OCI-LY1 (cell line): ENCODE measurements around the gene ALX4.

Experiments used
- H2AFZ ChIP-seq: fragments of 200-600 bp; sonication (generic), shearing (Covaris generic); 2 replicates; pipeline ENCODE4 v1.6.0; 2014; ENCODE audit warnings: antibody characterized with exemption, mild to moderate bottlenecking, low read length
- H3F3A ChIP-seq: fragments of 200-600 bp; sonication (generic), shearing (Covaris generic); 2 replicates; pipeline ENCODE4 v1.6.0; 2014; ENCODE audit warnings: mild to moderate bottlenecking, antibody characterized with exemption, low read length, moderate library complexity; ENCODE audit not compliant: insufficient read depth
- H3K27ac ChIP-seq: fragments of 200-600 bp; sonication (generic); 2 replicates; pipeline ENCODE4 v1.5.1; 2014; ENCODE audit warnings: low read length, mixed run types, mild to moderate bottlenecking, low read depth; ENCODE audit not compliant: poor library complexity, severe bottlenecking
- H3K27me3 ChIP-seq: fragments of 200-600 bp; sonication (generic); 2 replicates; pipeline ENCODE4 v1.6.0; 2014; ENCODE audit warnings: antibody characterized with exemption, mild to moderate bottlenecking, low read length, moderate library complexity; ENCODE audit not compliant: insufficient read depth
- H3K36me3 ChIP-seq: fragments of 200-600 bp; sonication (generic); 2 replicates; pipeline ENCODE4 v1.6.1; 2014; ENCODE audit warnings: mild to moderate bottlenecking, antibody characterized with exemption, low read length, moderate library complexity, mixed read lengths; ENCODE audit not compliant: insufficient read depth
- H3K4me1 ChIP-seq: fragments of 200-600 bp; sonication (generic); 2 replicates; pipeline ENCODE4 v1.5.1; 2014; ENCODE audit warnings: mild to moderate bottlenecking, low read length, moderate library complexity; ENCODE audit not compliant: insufficient read depth, severe bottlenecking
- H3K4me2 ChIP-seq: fragments of 200-600 bp; sonication (generic), shearing (Covaris generic); 2 replicates; pipeline ENCODE4 v1.6.1; 2014; ENCODE audit warnings: low read length
- H3K4me3 ChIP-seq: fragments of 200-600 bp; sonication (generic); 2 replicates; pipeline ENCODE4 v1.5.1; 2014; ENCODE audit warnings: low read length, low read depth, mild to moderate bottlenecking, mixed read lengths; ENCODE audit not compliant: poor library complexity, severe bottlenecking
- H3K79me2 ChIP-seq: fragments of 200-600 bp; shearing (Covaris generic); 2 replicates; pipeline ENCODE4 v1.6.1; 2016; ENCODE audit warnings: mixed run types, low read length, mixed read lengths; ENCODE audit not compliant: insufficient read depth
- H3K9ac ChIP-seq: fragments of 200-600 bp; sonication (generic), shearing (Covaris generic); 2 replicates; pipeline ENCODE4 v1.6.1; 2014; ENCODE audit warnings: mild to moderate bottlenecking, low read length, mixed read lengths
- H3K9me2 ChIP-seq: fragments of 200-600 bp; sonication (generic), shearing (Covaris generic); 2 replicates; pipeline ENCODE4 v1.6.1; 2014; ENCODE audit warnings: low read depth, mild to moderate bottlenecking, low read length, mixed read lengths
- H3K9me3 ChIP-seq: fragments of 200-600 bp; shearing (Covaris generic); 2 replicates; pipeline ENCODE4 v1.6.1; 2014; ENCODE audit warnings: low read length, mixed read lengths
- H4K20me1 ChIP-seq: fragments of 200-600 bp; sonication (generic), shearing (Covaris generic); 2 replicates; pipeline ENCODE4 v1.6.0; 2016; ENCODE audit warnings: mild to moderate bottlenecking, low read length; ENCODE audit not compliant: insufficient read depth
- CTCF ChIP-seq: fragments of 200-600 bp; sonication (generic), shearing (Covaris generic); IDR thresholded peaks from 2 replicates; pipeline ENCODE4 v1.5.1; 2017; ENCODE audit warnings: mild to moderate bottlenecking, antibody characterized with exemption, low read length, moderate library complexity, mixed read lengths
- EZH2 ChIP-seq: fragments of 200-600 bp; sonication (generic), shearing (Covaris generic); IDR thresholded peaks from 2 replicates; pipeline ENCODE4 v1.8.0; 2017; ENCODE audit warnings: borderline replicate concordance, mixed run types, mild to moderate bottlenecking, antibody characterized with exemption, low read length, moderate library complexity, mixed read lengths

ALX4 gene

DNA sequence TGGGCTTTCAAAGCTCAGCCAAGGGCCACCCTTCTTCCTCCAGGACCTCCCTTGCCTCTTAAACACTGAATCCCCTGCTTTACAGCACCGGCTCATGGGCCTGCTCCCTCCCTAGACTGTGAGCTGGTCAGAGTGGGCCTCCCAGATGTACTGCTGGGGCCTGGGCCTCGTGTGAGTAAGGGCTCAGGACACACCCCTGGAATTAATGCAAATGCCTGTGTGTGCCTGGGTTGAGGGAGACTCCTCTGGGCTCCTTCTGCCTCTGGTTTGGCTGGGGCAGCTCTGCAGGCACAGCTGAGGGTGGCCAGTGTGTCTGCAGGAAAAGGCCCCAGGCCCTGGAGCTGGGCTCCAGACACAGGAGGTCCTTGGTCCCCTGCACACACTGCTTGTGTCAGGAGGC lies 24.2 kb downstream of the ALX4 start:
- no peaks in the 10 kb centered on the region for H3F3A ChIP-seq
- no peaks in the 10 kb centered on the region for H3K9me3 ChIP-seq
- H3K9ac ChIP-seq: no peak overlapping the region
- no peaks in the 10 kb centered on the region for H3K4me1 ChIP-seq
- no peak overlapping the region for H3K27ac ChIP-seq
- no peak overlapping the region for H3K4me3 ChIP-seq
- no peaks in the 10 kb centered on the region for H3K79me2 ChIP-seq
- no peaks in the 10 kb centered on the region for H3K36me3 ChIP-seq
- no peaks in the 10 kb centered on the region for H4K20me1 ChIP-seq
- H2AFZ ChIP-seq: no peak overlapping the region
- no peak overlapping the region for H3K4me2 ChIP-seq
- H3K9me2 ChIP-seq: no peaks in the 10 kb centered on the region
- TF ChIP-seq EZH2 (no peak), CTCF (no peak)
- H3K27me3 ChIP-seq: 0 out of 2 replicates have a peak, but pooled peaks cover 5% of the 10 kb centered on the region

GRCh38 chr11:44282620-44283019 lies 27.3 kb downstream of the ALX4 start:
- 0 out of 2 replicates have a peak, but pooled peaks cover 5% of the 10 kb centered on the region for H3K27me3 ChIP-seq
- no peak overlapping the region for H2AFZ ChIP-seq
- H3K9ac ChIP-seq: no peak overlapping the region
- no peaks in the 10 kb centered on the region for H3K79me2 ChIP-seq
- H3K36me3 ChIP-seq: no peaks in the 10 kb centered on the region
- no peak overlapping the region for H3K4me3 ChIP-seq
- TF ChIP-seq EZH2 (no peak), CTCF (no peak)
- no peak overlapping the region for H3K27ac ChIP-seq
- no peak overlapping the region for H3K4me2 ChIP-seq
- H3K4me1 ChIP-seq: no peaks in the 10 kb centered on the region
- no peaks in the 10 kb centered on the region for H4K20me1 ChIP-seq
- H3K9me3 ChIP-seq: no peaks in the 10 kb centered on the region
- H3K9me2 ChIP-seq: no peaks in the 10 kb centered on the region
- no peaks in the 10 kb centered on the region for H3F3A ChIP-seq

DNA sequence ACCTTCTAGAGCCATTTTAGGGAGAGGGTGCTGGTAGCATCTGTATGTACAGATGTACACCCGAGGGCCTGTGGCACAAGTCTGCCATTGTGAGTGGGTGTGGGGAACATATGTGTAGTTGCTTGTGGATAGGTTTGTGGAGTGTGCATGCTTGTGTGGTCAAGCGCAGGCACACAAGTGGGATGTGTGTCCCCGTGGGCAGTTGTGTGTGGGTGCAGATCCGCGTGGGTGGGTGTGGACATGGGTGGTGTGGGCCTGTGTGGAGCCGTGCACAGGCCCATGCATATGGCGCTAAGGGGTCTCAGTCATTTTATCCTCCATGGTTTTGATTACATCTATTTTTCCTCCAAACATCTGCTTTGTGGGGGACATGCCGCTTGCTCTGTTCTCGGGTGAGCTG lies 28.8 kb downstream of the ALX4 start:
- H3K4me2 ChIP-seq: no peak overlapping the region
- H3K4me1 ChIP-seq: no peaks in the 10 kb centered on the region
- no peaks in the 10 kb centered on the region for H3K9me2 ChIP-seq
- 0 out of 2 replicates have a peak, but pooled peaks cover 5% of the 10 kb centered on the region for H3K27me3 ChIP-seq
- no peak overlapping the region for H3K4me3 ChIP-seq
- no peaks in the 10 kb centered on the region for H4K20me1 ChIP-seq
- H3K27ac ChIP-seq: no peak overlapping the region
- H3K79me2 ChIP-seq: no peaks in the 10 kb centered on the region
- no peak overlapping the region for H3K9ac ChIP-seq
- H3F3A ChIP-seq: no peaks in the 10 kb centered on the region
- TF ChIP-seq EZH2: no peak
- no peak for TF ChIP-seq CTCF
- no peaks in the 10 kb centered on the region for H3K36me3 ChIP-seq
- no peaks in the 10 kb centered on the region for H3K9me3 ChIP-seq
- H2AFZ ChIP-seq: no peak overlapping the region
